SK-N-SH treated with all-trans-retinoic acid at 6 μM for 48 hours (cell line): ENCODE results near the gene ARIH2.

Source experiments
- ATAC-seq: fragments of 200-7000 bp; cut with Tn5 transposase; 3 replicates; pipeline ENCODE4 v1.9.1; 2020; ENCODE audit warnings: mild to moderate bottlenecking, moderate library complexity
- ARNTL ChIP-seq: fragments of 450-650 bp; formaldehyde crosslinking; IDR thresholded peaks from 2 replicates; pipeline ENCODE4 v1.5.0; 2020; ENCODE audit warnings: low read depth, mild to moderate bottlenecking, moderate library complexity, borderline replicate concordance
- BACH2 ChIP-seq: fragments of 250-450 bp; sonication (Bioruptor Pico); IDR thresholded peaks from 2 replicates; pipeline ENCODE4 v1.9.0; 2021; ENCODE audit warnings: mild to moderate bottlenecking, borderline replicate concordance
- CSDC2 ChIP-seq: fragments of 250-450 bp; sonication (Bioruptor Pico); IDR thresholded peaks from 2 replicates; pipeline ENCODE4 v1.5.0; 2020; ENCODE audit warnings: mild to moderate bottlenecking, moderate library complexity
- CSRNP3 ChIP-seq: fragments of 250-450 bp; sonication (Bioruptor Pico); IDR thresholded peaks from 2 replicates; pipeline ENCODE4 v1.5.1; 2021; ENCODE audit warnings: mild to moderate bottlenecking, moderate library complexity
- ESRRG ChIP-seq: fragments of 250-450 bp; sonication (Bioruptor Pico); IDR thresholded peaks from 2 replicates; pipeline ENCODE4 v1.6.1; 2021; ENCODE audit warnings: mild to moderate bottlenecking
- GLIS3 ChIP-seq: fragments of 250-450 bp; sonication (Bioruptor Pico); IDR thresholded peaks from 2 replicates; pipeline ENCODE4 v1.5.0; 2020; ENCODE audit warnings: mild to moderate bottlenecking, moderate library complexity
- ISL1 ChIP-seq: fragments of 250-450 bp; sonication (Bioruptor Pico); IDR thresholded peaks from 2 replicates; pipeline ENCODE4 v2.1.2; 2022; ENCODE audit warnings: mild to moderate bottlenecking, moderate library complexity
- OSR1 ChIP-seq: fragments of 250-450 bp; sonication (Bioruptor Pico); IDR thresholded peaks from 2 replicates; pipeline ENCODE4 v1.8.0; 2022; ENCODE audit warnings: moderate library complexity, mild to moderate bottlenecking, inconsistent platforms
- PPARA ChIP-seq: fragments of 250-450 bp; sonication (Bioruptor Pico); IDR thresholded peaks from 2 replicates; pipeline ENCODE4 v1.5.0; 2020; ENCODE audit warnings: mild to moderate bottlenecking, borderline replicate concordance
- SNAI2 ChIP-seq: fragments of 250-450 bp; sonication (Bioruptor Pico); IDR thresholded peaks from 2 replicates; pipeline ENCODE4 v1.5.0; 2020; ENCODE audit warnings: mild to moderate bottlenecking, moderate library complexity
- TOX ChIP-seq: fragments of 250-450 bp; sonication (Bioruptor Pico); IDR thresholded peaks from 2 replicates; pipeline ENCODE4 v1.8.0; 2021; ENCODE audit warnings: mild to moderate bottlenecking, moderate library complexity, borderline replicate concordance
- TSHZ2 ChIP-seq: fragments of 250-450 bp; sonication (Bioruptor Pico); IDR thresholded peaks from 2 replicates; pipeline ENCODE4 v1.5.0; 2020; ENCODE audit warnings: mild to moderate bottlenecking, moderate library complexity
- ZFP30 ChIP-seq: fragments of 450-650 bp; formaldehyde crosslinking; IDR thresholded peaks from 2 replicates; pipeline ENCODE4 v1.5.0; 2022; ENCODE audit warnings: mild to moderate bottlenecking, moderate library complexity
- ZNF565 ChIP-seq: fragments of 450-650 bp; formaldehyde crosslinking; conservative IDR thresholded peaks from 2 replicates; pipeline ENCODE4 v1.5.0; 2020; ENCODE audit warnings: low read depth, mild to moderate bottlenecking, moderate library complexity
- ZNF70 ChIP-seq: fragments of 450-650 bp; formaldehyde crosslinking; IDR thresholded peaks from 2 replicates; pipeline ENCODE4 v1.5.0; 2020; ENCODE audit warnings: mild to moderate bottlenecking, moderate library complexity
- ZNF8 ChIP-seq: fragments of 450-650 bp; formaldehyde crosslinking; IDR thresholded peaks from 2 replicates; pipeline ENCODE4 v1.5.0; 2020; ENCODE audit warnings: mild to moderate bottlenecking, moderate library complexity
- TF ChIP-seq, protein P1 (sequence below): fragments of 250-450 bp; sonication (Bioruptor Pico); IDR thresholded peaks from 2 replicates; pipeline ENCODE4 v1.8.0; 2021; ENCODE audit warnings: low read depth, mild to moderate bottlenecking, moderate library complexity, borderline replicate concordance

The ARIH2 gene

DNA sequence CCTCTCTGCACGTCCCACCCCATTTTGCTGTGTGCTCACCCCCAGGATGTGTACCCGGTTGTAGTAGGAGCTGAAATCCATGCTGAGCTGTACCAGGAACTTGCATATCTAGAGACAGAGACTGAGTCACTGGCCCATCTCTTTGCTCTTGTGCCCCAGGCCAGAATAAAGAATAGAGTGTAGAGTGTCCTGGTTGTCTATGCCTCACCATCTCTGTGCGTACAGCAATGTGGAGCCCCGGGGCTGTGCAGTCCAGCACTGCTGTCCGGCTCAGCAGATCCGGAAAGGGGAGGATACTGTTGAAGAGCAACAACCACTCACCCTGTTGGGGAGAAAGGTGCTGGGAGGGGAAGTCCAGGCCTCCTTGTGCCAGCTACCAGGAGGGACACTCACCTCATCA is 97.1 kb downstream of the ARIH2 start:
- ATAC-seq: no peak
- TF ChIP-seq ZNF70 (CRISPR knock-in tag): no peak
- no peak for TF ChIP-seq ISL1 (CRISPR knock-in tag)

DNA sequence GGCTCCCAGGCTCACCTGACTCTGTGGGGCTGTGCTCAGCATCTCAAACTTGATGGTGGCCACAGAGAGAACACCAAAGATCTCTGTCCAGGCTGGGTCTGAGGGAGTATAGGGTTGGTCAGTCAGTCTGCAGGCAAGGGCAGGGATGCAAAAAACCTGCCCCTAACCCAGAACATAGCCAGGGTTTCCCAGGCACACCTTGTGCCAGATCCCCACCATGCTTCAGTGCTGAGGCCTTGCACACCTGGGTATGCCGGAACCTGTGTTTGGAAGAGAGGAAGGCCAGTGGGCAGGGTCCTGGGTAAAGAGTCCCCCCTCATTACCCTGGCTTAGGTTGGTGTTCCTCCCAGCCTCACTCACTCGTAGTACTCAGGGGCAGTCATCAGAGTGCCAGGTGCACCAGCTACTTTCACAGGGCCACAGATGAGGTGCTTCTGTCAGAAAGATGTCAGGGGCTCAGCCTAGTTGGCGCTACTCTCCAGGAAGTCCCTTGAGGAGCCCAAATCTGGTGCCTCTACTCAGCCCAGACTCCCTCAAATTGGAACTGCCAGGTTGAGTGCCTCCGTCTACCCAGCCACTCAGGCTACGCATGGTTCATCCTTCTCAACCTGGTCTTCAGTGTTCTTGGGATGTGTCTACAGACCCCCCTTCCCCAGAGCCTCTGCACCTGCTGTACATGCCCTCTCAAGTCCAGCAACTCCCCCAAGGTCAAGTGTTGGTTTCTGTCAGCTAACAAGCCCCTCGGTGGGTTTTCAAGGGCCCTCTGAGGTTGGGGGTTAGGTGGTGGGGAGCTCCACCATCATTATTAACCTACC is 98.0 kb downstream of the ARIH2 start:
- no peak for ATAC-seq
- TF ChIP-seq CSDC2 (CRISPR knock-in tag): no peak
- no peak for TF ChIP-seq ZNF70 (CRISPR knock-in tag)
- TF ChIP-seq SNAI2 (CRISPR knock-in tag): no peak
- TF ChIP-seq ESRRG (CRISPR knock-in tag): no peak
- TF ChIP-seq, all 23 proteins: peak for 0

DNA sequence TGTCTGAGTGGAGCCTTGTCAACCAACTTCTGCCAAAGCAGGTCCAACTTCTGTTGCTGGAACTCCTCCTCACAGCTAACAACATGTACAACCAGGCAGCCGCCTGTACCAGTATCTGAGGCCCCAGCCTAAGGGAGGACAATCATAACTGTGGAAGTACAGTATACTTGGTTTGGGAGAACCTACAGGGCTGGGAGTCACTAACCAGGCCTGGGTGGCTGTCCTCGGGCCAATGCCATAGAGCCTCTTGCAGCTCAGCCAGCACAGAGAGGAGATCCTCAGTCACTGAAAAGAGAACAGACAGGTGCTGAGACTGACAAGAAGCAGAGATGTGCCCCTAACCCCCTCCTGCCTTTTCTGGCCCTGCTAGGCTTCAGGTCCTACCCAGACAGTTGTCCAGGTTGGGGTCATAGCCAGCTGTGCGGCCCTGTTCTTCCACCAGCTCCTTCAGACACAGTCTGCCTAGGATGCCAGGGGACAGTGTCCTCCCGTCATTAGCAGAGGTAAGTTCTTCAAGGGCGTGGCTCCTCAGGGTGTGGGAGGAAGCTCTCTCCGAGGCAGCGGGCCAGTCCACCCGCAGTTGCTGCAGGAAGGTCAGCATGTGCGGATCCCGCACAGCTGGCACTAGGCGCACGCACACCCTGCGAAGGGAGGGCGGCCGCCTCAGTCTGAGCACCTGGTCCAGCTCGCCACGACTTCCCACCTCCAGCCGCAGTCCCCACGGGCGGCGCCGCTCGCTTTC is 98.8 kb downstream of the ARIH2 start:
- peak; percentile 0 for ATAC-seq
- TF ChIP-seq ARNTL (CRISPR knock-in tag): no peak
- TF ChIP-seq TOX (CRISPR knock-in tag): no peak
- TF ChIP-seq OSR1 (CRISPR knock-in tag): no peak
- TF ChIP-seq, protein P1, sequence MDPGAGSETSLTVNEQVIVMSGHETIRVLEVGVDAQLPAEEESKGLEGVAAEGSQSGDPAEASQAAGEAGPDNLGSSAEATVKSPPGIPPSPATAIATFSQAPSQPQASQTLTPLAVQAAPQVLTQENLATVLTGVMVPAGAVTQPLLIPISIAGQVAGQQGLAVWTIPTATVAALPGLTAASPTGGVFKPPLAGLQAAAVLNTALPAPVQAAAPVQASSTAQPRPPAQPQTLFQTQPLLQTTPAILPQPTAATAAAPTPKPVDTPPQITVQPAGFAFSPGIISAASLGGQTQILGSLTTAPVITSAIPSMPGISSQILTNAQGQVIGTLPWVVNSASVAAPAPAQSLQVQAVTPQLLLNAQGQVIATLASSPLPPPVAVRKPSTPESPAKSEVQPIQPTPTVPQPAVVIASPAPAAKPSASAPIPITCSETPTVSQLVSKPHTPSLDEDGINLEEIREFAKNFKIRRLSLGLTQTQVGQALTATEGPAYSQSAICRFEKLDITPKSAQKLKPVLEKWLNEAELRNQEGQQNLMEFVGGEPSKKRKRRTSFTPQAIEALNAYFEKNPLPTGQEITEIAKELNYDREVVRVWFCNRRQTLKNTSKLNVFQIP (CRISPR knock-in tag): no peak
- no peak for TF ChIP-seq TSHZ2
- TF ChIP-seq GLIS3 (CRISPR knock-in tag): 0 out of 2 replicates have a peak, but pooled peaks have one; percentile 38

- no peak for TF ChIP-seq ZNF565
- TF ChIP-seq ZNF70 (CRISPR knock-in tag): no peak
- TF ChIP-seq ZNF8 (CRISPR knock-in tag): no peak
- peak; percentile 51 for ATAC-seq
Observed at GRCh38 chr3:49017971-49018706, 99.5 kb downstream of the ARIH2 start, which contains the start of gene DALRD3. TSS of gene DALRD3 (minus strand) at chr3:49018580. CDS start at chr3:49018564, 16 bp downstream.

GRCh38 chr3:49018707-49019006 is 100.0 kb downstream of the ARIH2 start:
- no peak for ATAC-seq
- TF ChIP-seq BACH2 (no peak), GLIS3 (CRISPR knock-in tag) (no peak), ISL1 (CRISPR knock-in tag) (no peak), ESRRG (CRISPR knock-in tag) (no peak), ZNF565 (no peak)
- TF ChIP-seq, all 23 proteins: peak for 0

- TF ChIP-seq SNAI2 (CRISPR knock-in tag) (no peak), TOX (CRISPR knock-in tag) (no peak), ISL1 (CRISPR knock-in tag) (no peak), ZNF565 (no peak), PPARA (CRISPR knock-in tag) (no peak), BACH2 (no peak), ZNF8 (CRISPR knock-in tag) (no peak), ZFP30 (no peak), CSRNP3 (no peak)
- ATAC-seq: no peak
Observed at GRCh38 chr3:49019941-49020329, 101.3 kb downstream of the ARIH2 start.
